Transverse colon (tissue), 4 donors: ENCODE results near the gene DNAH8. TPM values are rescaled to one million over a fixed set of nuclear protein-coding genes. Genes with fewer than 3 reads are reported as not detected.

Source experiments
- DNase-seq: peaks from one replicate; pipeline ENCODE4 v3.0.0-alpha.2; 2019
- H3K27ac ChIP-seq, 4 donors: fragments of 200-600 bp; sonication (generic); 2 replicates each; pipeline ENCODE4 v1.5.1; 2016 to 2018; ENCODE audit warnings: inconsistent platforms in 4 of 4
- H3K27me3 ChIP-seq: fragments of 200-600 bp; sonication (generic); 2 replicates; pipeline ENCODE4 v1.5.1; 2017; ENCODE audit warnings: inconsistent platforms
- H3K36me3 ChIP-seq, 4 donors: fragments of 200-600 bp; sonication (generic); 2 replicates each; pipeline ENCODE4 v1.5.1; 2017 to 2019; ENCODE audit warnings: inconsistent platforms in 4 of 4
- H3K4me1 ChIP-seq, 4 donors: fragments of 200-600 bp; sonication (generic); 2 replicates each; pipeline ENCODE4 v1.5.1; 2017 to 2020; ENCODE audit warnings: inconsistent platforms in 4 of 4
- H3K4me3 ChIP-seq, 4 donors: fragments of 200-600 bp; sonication (generic); 1 replicate in 1 of 4; 2 replicates in 3 of 4; pipeline versions ENCODE4 v1.5.1 to v1.6.1; 2017 to 2019; ENCODE audit warnings: inconsistent platforms in 4 of 4
- H3K9me3 ChIP-seq, 2 donors: fragments of 200-600 bp; sonication (generic); 2 replicates each; pipeline ENCODE4 v1.5.1; 2017 to 2019; ENCODE audit warnings: inconsistent platforms in 2 of 2
- EP300 ChIP-seq: sonication (generic); formaldehyde crosslinking; IDR thresholded peaks from one replicate; pipeline ENCODE4 v1.6.1; 2017; ENCODE audit warnings: antibody characterized with exemption, low read depth
- POLR2A ChIP-seq: fragments of 450-650 bp; IDR thresholded peaks from one replicate; pipeline ENCODE4 v1.6.1; 2016; ENCODE audit warnings: antibody characterized with exemption, mild to moderate bottlenecking, moderate library complexity
- POLR2AphosphoS5 ChIP-seq, 3 donors: sonication (generic); formaldehyde crosslinking; IDR thresholded peaks; one replicate each; pipeline ENCODE4 v1.6.1; 2016; ENCODE audit warnings: antibody characterized with exemption in 3 of 3
- WGBS, 2 donors: methylation state at CpG; one replicate each; pipeline ENCODE4 v1.1.5; 2018; ENCODE audit warnings: low coverage in 1 of 2; 5-methylcytosine and 5-hydroxymethylcytosine counted together
- in situ Hi-C, 4 donors: fragments of 200-750 bp; cut with MboI; loops; one replicate each; pipeline versions ENCODE4 v1.15.0 to v1.15.1; 2017; ENCODE audit warnings: low sequenced_read_pairs in 3 of 4, low pct_ligation_motif_present in 1 of 4, low pct_unique_long_range_greater_than_20kb in 1 of 4
- intact Hi-C: fragments of 100-400 bp; cut with DNase I; formaldehyde crosslinking; loops from one replicate; pipeline ENCODE4 v1.15.1; 2023; ENCODE audit warnings: low total_unique reads
- total RNA-seq, 4 donors: library from RNA; depleted of rRNA; stranded (reverse); fragments of >200 nt; gene quantifications; one replicate each; pipeline ENCODE4 v1.1.0, GENCODE V29; 2016
- TF ChIP-seq, protein P1 (sequence below), 5 experiments: fragments of 200-600 bp in 3 of 5; fragments of 450-650 bp in 2 of 5; sonication (generic) in 3 of 5; IDR thresholded peaks; 1 replicate in 2 of 5; 2 replicates in 3 of 5; pipeline ENCODE4 v1.5.1; 2016 to 2017; ENCODE audit warnings: antibody characterized with exemption in 5 of 5, inconsistent platforms in 3 of 5, mild to moderate bottlenecking in 2 of 5, moderate library complexity in 1 of 5

Gene DNAH8
- total RNA-seq, 4 donors from 2014 or later: 0.16 TPM; not detected in 3

DNA sequence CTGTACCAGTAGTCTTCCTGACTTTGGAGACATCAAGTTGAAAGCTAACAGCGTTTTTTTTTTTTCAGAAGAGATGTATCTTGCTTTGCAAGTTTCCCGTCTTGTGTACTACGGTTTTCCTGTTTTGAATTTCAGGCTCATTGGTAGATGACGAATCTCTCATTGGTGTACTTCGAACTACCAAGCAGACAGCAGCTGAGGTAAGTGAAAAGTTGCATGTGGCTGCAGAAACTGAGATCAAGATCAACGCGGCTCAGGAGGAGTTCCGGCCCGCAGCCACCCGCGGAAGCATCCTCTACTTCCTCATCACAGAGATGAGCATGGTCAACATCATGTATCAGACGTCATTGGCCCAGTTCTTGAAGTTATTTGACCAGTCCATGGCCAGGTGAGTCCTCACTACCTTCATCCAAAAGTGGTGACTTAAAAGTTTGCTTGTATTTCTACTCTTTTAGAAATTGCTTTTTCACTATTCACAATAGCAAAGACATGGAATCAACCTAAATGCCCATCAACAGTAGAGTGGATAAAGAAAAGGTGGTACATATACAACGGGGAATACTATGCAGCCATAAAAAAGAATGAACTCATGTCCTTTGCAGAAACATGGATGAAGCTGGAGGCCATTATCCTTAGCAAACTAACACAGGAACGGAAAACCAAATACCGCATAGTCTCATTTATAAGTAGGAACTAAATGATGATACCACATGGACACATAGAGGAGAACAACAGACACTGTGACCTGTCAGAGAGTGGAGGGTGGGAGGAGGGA, 222.9 kb downstream of the DNAH8 start:
- Histone ChIP-seq H3K36me3 (no peaks in the 10 kb centered on the region), H3K27me3 (no peaks in the 10 kb centered on the region), H3K9me3 (no peaks in the 10 kb centered on the region), H3K27ac (no peak overlapping the region), H3K4me1 (no peaks in the 10 kb centered on the region), H3K4me3 (no peak overlapping the region)
- TF ChIP-seq, protein P1, sequence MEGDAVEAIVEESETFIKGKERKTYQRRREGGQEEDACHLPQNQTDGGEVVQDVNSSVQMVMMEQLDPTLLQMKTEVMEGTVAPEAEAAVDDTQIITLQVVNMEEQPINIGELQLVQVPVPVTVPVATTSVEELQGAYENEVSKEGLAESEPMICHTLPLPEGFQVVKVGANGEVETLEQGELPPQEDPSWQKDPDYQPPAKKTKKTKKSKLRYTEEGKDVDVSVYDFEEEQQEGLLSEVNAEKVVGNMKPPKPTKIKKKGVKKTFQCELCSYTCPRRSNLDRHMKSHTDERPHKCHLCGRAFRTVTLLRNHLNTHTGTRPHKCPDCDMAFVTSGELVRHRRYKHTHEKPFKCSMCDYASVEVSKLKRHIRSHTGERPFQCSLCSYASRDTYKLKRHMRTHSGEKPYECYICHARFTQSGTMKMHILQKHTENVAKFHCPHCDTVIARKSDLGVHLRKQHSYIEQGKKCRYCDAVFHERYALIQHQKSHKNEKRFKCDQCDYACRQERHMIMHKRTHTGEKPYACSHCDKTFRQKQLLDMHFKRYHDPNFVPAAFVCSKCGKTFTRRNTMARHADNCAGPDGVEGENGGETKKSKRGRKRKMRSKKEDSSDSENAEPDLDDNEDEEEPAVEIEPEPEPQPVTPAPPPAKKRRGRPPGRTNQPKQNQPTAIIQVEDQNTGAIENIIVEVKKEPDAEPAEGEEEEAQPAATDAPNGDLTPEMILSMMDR (IDR thresholded peaks at IDR 0.05): no peak
- TF ChIP-seq POLR2AphosphoS5 (IDR thresholded peaks at IDR 0.05) (no peak), POLR2A (no peak), EP300 (no peak)
- intact Hi-C loops (no loop called here), in situ Hi-C loops (no loop called here)
- WGBS, 2 donors: 83 to 91% methylated on average over 3 to 15 of the region's 15 CpGs
- no peak for DNase-seq

DNA sequence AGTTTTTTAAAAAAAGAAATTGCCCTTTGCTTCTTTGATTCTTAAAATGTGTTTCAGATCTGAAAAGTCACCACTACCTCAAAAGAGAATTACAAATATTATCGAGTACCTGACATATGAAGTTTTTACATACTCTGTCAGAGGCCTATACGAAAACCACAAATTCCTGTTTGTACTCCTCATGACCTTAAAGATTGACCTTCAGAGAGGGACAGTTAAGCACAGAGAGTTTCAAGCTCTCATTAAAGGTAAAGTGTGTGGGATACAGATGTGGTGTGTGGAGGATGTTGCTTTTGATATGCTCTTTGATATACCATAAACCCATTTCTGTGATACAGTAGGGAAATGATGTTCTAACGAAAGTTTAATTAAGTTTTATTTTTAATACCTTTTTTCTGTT, 223.6 kb downstream of the DNAH8 start:
- in situ Hi-C loops: no loop called here

DNA sequence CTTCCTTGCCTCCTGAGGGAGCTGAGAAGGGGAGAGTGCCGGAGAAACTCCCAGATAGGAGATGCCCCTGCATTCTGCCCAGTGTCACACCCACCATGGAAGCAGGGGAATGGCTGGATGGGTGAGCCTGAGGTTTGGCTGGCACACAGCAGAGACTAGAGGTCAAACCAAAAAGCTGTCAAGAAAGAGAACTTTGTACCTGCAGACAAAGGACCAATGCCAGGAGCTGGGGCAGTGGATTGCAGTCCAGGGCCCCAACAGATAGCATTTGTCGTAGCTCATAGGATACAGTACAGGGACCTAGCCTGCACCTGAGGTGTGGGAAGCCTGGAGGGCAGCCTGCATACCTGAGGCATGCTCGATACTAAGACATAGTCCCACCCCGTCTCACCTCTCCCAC, 227.3 kb downstream of the DNAH8 start:
- TF ChIP-seq POLR2AphosphoS5 (IDR thresholded peaks at IDR 0.05): no peak
- WGBS, 2 donors: 86% methylated on average over 4 of the region's 4 CpGs; no CpG with 5 or more reads in 1 of the 2 donors
- no peak for DNase-seq
- Histone ChIP-seq H3K27me3 (no peaks in the 10 kb centered on the region), H3K4me1 (no peaks in the 10 kb centered on the region), H3K36me3 (no peaks in the 10 kb centered on the region), H3K9me3 (no peaks in the 10 kb centered on the region), H3K27ac (no peak overlapping the region), H3K4me3 (no peak overlapping the region)
- intact Hi-C loops (no loop called here), in situ Hi-C loops (no loop called here)

More for the DNA sequence above, 223.6 kb downstream of the DNAH8 start:
- DNase-seq: no peak
- Histone ChIP-seq H3K4me1 (no peaks in the 10 kb centered on the region), H3K4me3 (no peak overlapping the region), H3K9me3 (no peaks in the 10 kb centered on the region), H3K27ac (no peak overlapping the region), H3K36me3 (no peaks in the 10 kb centered on the region), H3K27me3 (no peaks in the 10 kb centered on the region)
- WGBS, 2 donors: 94 to 97% methylated on average over 3 of the region's 3 CpGs
- TF ChIP-seq POLR2AphosphoS5 (IDR thresholded peaks at IDR 0.05) (no peak), EP300 (no peak), POLR2A (no peak)
- TF ChIP-seq, protein P1 (IDR thresholded peaks at IDR 0.05): no peak
- intact Hi-C loops: no loop called here

DNA sequence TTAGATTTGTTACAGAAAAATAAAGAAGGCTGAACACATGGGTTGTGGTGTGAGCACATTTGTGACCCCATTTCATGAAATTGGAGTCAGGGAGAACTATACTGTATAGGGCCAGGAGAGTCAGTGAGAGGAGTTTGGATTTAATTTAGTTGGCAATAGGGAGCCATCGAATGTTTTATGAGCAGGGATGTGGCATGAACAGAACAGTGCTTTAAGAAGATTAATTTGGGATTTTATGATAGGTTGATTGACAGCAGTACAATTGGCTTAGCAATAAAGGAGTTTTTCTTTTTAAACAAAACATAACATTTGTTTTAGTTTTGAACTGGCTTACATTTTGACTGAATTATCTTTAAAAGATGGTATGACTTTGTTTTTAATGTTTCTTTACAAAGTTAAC, 227.9 kb downstream of the DNAH8 start:
- Histone ChIP-seq H3K27ac (no peak overlapping the region), H3K36me3 (no peaks in the 10 kb centered on the region), H3K27me3 (no peaks in the 10 kb centered on the region), H3K9me3 (no peaks in the 10 kb centered on the region), H3K4me1 (no peaks in the 10 kb centered on the region), H3K4me3 (no peak overlapping the region)
- in situ Hi-C loops: no loop called here
- intact Hi-C loops: no loop called here
- no peak for DNase-seq
- TF ChIP-seq, protein P1 (IDR thresholded peaks at IDR 0.05): no peak
- TF ChIP-seq POLR2A (no peak), EP300 (no peak), POLR2AphosphoS5 (IDR thresholded peaks at IDR 0.05) (no peak)
- WGBS, 2 donors: 50 to 67% methylated on average over 1 of the region's 1 CpG
